ENCODE results near the gene HK1.

- TF ChIP-seq CTCF (IDR thresholded peaks at IDR 0.05) = peak; percentile 76 to 99
- no peak for TF ChIP-seq POLR2A (IDR thresholded peaks at IDR 0.05)
These were observed 40.7 kb upstream of the HK1 start for GRCh38 chr10:69237528-69238159.

Measured in suprapubic skin (tissue), 3 donors.